K562 (cell line): ENCODE measurements around the gene MRPS35. TPM values are rescaled to one million over a fixed set of nuclear protein-coding genes. Genes with fewer than 3 reads are reported as not detected.

Experiments
- ATAC-seq: fragments of 200-7000 bp; cut with Tn5 transposase; 3 replicates; pipeline ENCODE4 v1.9.1; 2020; ENCODE audit warnings: moderate library complexity
- BruUV-seq: library from RNA; stranded (reverse); fragments of 400-500 nt; replicated peaks from 2 replicates; lab custom pipeline; 2021; lab: Mats Ljungman, UMichigan
- CTCF ChIA-PET: fragments of 300-600 bp; formaldehyde crosslinking; extraction: SDS; loops from one replicate; lab custom pipeline; 2021; ENCODE audit warnings: low intra/inter-chr PET ratio; lab: Yijun Ruan, JAX
- POLR2A ChIA-PET: fragments of 300-600, 350-650 bp; sonication (Branson Sonifier 250); formaldehyde crosslinking; extraction: SDS; loops from one replicate; lab custom pipeline; 2021; ENCODE audit warnings: antibody characterized with exemption, inconsistent platforms; lab: Yijun Ruan, JAX
- DNase-seq, 4 experiments: peaks; one replicate each; pipeline versions ENCODE4 v3.0.0 to v3.0.0-alpha.2; 2011 to 2018; ENCODE audit warnings: low spot score in 3 of 4, mixed read lengths in 3 of 4; ENCODE audit errors: extremely low read depth in 1 of 4
- FAIRE-seq: peaks from 2 replicates; lab custom pipeline; 2011; peaks lifted over from hg19 to GRCh38; lab: Jason Lieb, UNC
- H2AFZ ChIP-seq: 2 replicates; pipeline ENCODE4 v1.6.0; 2011; ENCODE audit warnings: low read depth, low read length, control low read depth, inconsistent platforms
- H3K27ac ChIP-seq: fragments of 200-600 bp; 3 replicates; pipeline ENCODE4 v1.8.0; 2011; ENCODE audit warnings: low read depth, mild to moderate bottlenecking, control low read depth, inconsistent platforms, low read length, moderate library complexity, mixed read lengths; ENCODE audit errors: extremely low read depth
- H3K27me3 ChIP-seq, 2 experiments: fragments of 300-600 bp in 1 of 2; 2 replicates in 1 of 2; 3 replicates in 1 of 2; pipeline versions ENCODE4 v1.6.0 to v1.8.0; 2011; ENCODE audit warnings: inconsistent platforms in 2 of 2, low read length in 2 of 2, mild to moderate bottlenecking in 1 of 2, mixed read lengths in 1 of 2, moderate library complexity in 1 of 2; ENCODE audit not compliant: control insufficient read depth in 2 of 2, insufficient read depth in 2 of 2
- H3K36me3 ChIP-seq: fragments of 300-600 bp; 3 replicates; pipeline ENCODE4 v1.8.0; 2011; ENCODE audit warnings: mild to moderate bottlenecking, low read length, inconsistent platforms; ENCODE audit not compliant: control insufficient read depth, insufficient read depth
- H3K4me1 ChIP-seq, 2 experiments: fragments of 200-600 bp in 1 of 2; replicated peaks in 1 of 2; 2 replicates in 1 of 2; 3 replicates in 1 of 2; pipeline versions ENCODE4 v1.5.1 to v1.8.0; 2011; ENCODE audit warnings: inconsistent platforms in 2 of 2, low read length in 2 of 2, mild to moderate bottlenecking in 1 of 2, mixed read lengths in 1 of 2, moderate library complexity in 1 of 2; ENCODE audit not compliant: control insufficient read depth in 2 of 2, insufficient read depth in 2 of 2
- H3K4me2 ChIP-seq: 2 replicates; pipeline ENCODE4 v1.6.1; 2011; ENCODE audit warnings: low read length, control low read depth, inconsistent platforms, mixed read lengths; ENCODE audit not compliant: insufficient read depth
- H3K4me3 ChIP-seq: fragments of 200-600 bp; sonication (generic), shearing (Covaris generic); 2 replicates; pipeline ENCODE4 v1.5.1; 2016; ENCODE audit warnings: control low read depth, inconsistent platforms
- H3K79me2 ChIP-seq: fragments of 200-600 bp; 3 replicates; pipeline ENCODE4 v1.8.0; 2011; ENCODE audit warnings: low read length, inconsistent platforms; ENCODE audit not compliant: control insufficient read depth, insufficient read depth
- H3K9ac ChIP-seq, 2 experiments: 2 replicates each; pipeline versions ENCODE4 v1.6.0 to v1.6.1; 2011; ENCODE audit warnings: low read depth in 2 of 2, low read length in 2 of 2, control low read depth in 1 of 2, inconsistent platforms in 1 of 2, mild to moderate bottlenecking in 1 of 2, mixed read lengths in 1 of 2; ENCODE audit not compliant: insufficient read depth in 1 of 2
- H3K9me1 ChIP-seq: one replicate; pipeline ENCODE4 v1.6.0; 2011; ENCODE audit warnings: inconsistent platforms, mild to moderate bottlenecking, low read length, moderate library complexity; ENCODE audit not compliant: control insufficient read depth, insufficient read depth
- H3K9me3 ChIP-seq: replicated peaks from 2 replicates; pipeline ENCODE4 v1.5.1; 2011; ENCODE audit warnings: low read depth, low read length, inconsistent platforms; ENCODE audit not compliant: control insufficient read depth, insufficient read depth
- H4K20me1 ChIP-seq: replicated peaks from 2 replicates; pipeline ENCODE4 v1.6.1; 2011; ENCODE audit warnings: low read length, inconsistent platforms, mixed read lengths; ENCODE audit not compliant: control insufficient read depth, insufficient read depth
- HINFP ChIP-seq: fragments of 450-650 bp; conservative IDR thresholded peaks from 2 replicates; pipeline ENCODE4 v1.6.1; 2016; ENCODE audit warnings: missing genetic modification characterization, low read depth, mild to moderate bottlenecking, control low read depth, missing compliant biosample characterization
- MGA ChIP-seq: fragments of 450-650 bp; IDR thresholded peaks from 2 replicates; pipeline ENCODE4 v1.6.1; 2016; ENCODE audit warnings: mild to moderate bottlenecking, moderate library complexity
- ZNF77 ChIP-seq: fragments of 250-450 bp; sonication (Bioruptor Pico); IDR thresholded peaks from 2 replicates; pipeline ENCODE4 v1.5.0; 2020
- WGBS: fragments of 100-300 bp; shearing (Covaris generic); methylation state at CpG from one replicate; pipeline ENCODE4 v1.1.6; 2016; ENCODE audit warnings: low coverage, mixed read lengths; ENCODE audit not compliant: insufficient coverage; ENCODE audit errors: missing lambda C conversion rate; 5-methylcytosine and 5-hydroxymethylcytosine counted together
- in situ Hi-C: fragments of 300-500 bp; cut with MboI; formaldehyde crosslinking; loops from 4 replicates; pipeline ENCODE4 v1.15.0; 2018; ENCODE audit warnings: inconsistent platforms, mixed read lengths
- intact Hi-C: fragments of 100-400 bp; cut with micrococcal nuclease; formaldehyde crosslinking; loops from 2 replicates; pipeline ENCODE4 v1.14.2; 2022
- polyA plus RNA-seq, 8 experiments: library from polyadenylated mRNA; depleted of rRNA in 4 of 8; stranded (reverse) in 5 of 8; unstranded in 3 of 8; fragments of >200 nt; fragmentation: Nextera tagmentation in 2 of 8; fragmentation: Illumina TruSeq in 1 of 8; extraction: Ambion mirVana in 2 of 8; extraction: Trizol in 1 of 8; gene quantifications; 2 replicates each; pipeline versions ENCODE4 v1.2.1 to v1.2.3, GENCODE V29; 2011 to 2014; ENCODE audit warnings: inconsistent platforms in 1 of 8, missing spikeins in 1 of 8
- total RNA-seq, 7 experiments: library from RNA; depleted of rRNA in 6 of 7; stranded (reverse); fragments of >200 nt in 6 of 7; fragmentation: Illumina TruSeq in 2 of 7; extraction: Trizol in 2 of 7; gene quantifications; 2 replicates each; pipeline versions ENCODE4 v1.2.1 to v1.2.3, GENCODE V29; 2011 to 2021; ENCODE audit warnings: low replicate concordance in 1 of 7

MRPS35 gene
- total and polyA plus RNA-seq, 9 of the 15 experiments (the other 6 are each of a cell fraction or from before 2014, with no cell fraction given): 79.0 to 183 (median 114) TPM

- no peaks in the 10 kb centered on the region for H3K4me1 ChIP-seq
- DNase-seq: no peak
- CTCF ChIA-PET: no interaction called here
- TF ChIP-seq HINFP: no peak
- TF ChIP-seq MGA: no peak
- no peak for TF ChIP-seq ZNF77 (CRISPR knock-in tag)
- TF ChIP-seq, all 486 proteins: peak for 0
- Histone ChIP-seq H3K4me2 (no peak overlapping the region), H4K20me1 (no peaks in the 10 kb centered on the region), H3K9me1 (no peaks in the 10 kb centered on the region), H3K4me3 (no peak overlapping the region), H3K27ac (no peak overlapping the region), H3K36me3 (no peaks in the 10 kb centered on the region), H3K9ac (no peak overlapping the region), H3K9me3 (no peaks in the 10 kb centered on the region), H3K27me3 (peaks cover 12 to 19% of the 10 kb centered on the region in 2 experiments), H2AFZ (no peak overlapping the region), H3K79me2 (no peaks in the 10 kb centered on the region)
- FAIRE-seq (no peak), ATAC-seq (no peak)
- BruUV-seq: no TSS peak
- POLR2A ChIA-PET: no interaction called here
- intact Hi-C loops: no loop called here
- 0% methylated on average over 1 of the region's 1 CpG for WGBS
- in situ Hi-C loops: no loop called here
Measured at GRCh38 chr12:27672643-27673042, 38.0 kb upstream of the MRPS35 start.
